Keratinocyte (primary cell): ENCODE measurements around the gene MAPRE2.

Experiments used
- CTCF ChIP-seq, 3 experiments: IDR thresholded peaks in 1 of 3; conservative IDR thresholded peaks in 1 of 3; optimal IDR thresholded peaks in 1 of 3; 2 replicates in 2 of 3; 3 replicates in 1 of 3; pipeline versions ENCODE3 to v1.5.1; 2011; ENCODE audit warnings: low read length in 3 of 3, mild to moderate bottlenecking in 3 of 3, moderate library complexity in 2 of 3, control low read depth in 1 of 3, inconsistent platforms in 1 of 3; ENCODE audit not compliant: insufficient read depth in 2 of 3; ENCODE audit errors: extremely low read depth in 1 of 3
- EZH2 ChIP-seq: IDR thresholded peaks from one replicate; pipeline ENCODE4 v1.6.1; 2012; ENCODE audit warnings: inconsistent platforms, mild to moderate bottlenecking, low read length, moderate library complexity

- TF ChIP-seq CTCF (optimal IDR thresholded peaks at IDR 0.05 in 1 of 3, IDR thresholded peaks at IDR 0.05 in 1 of 3, conservative IDR thresholded peaks at IDR 0.05 in 1 of 3; ENCODE audit: extremely low read depth in 1 of 3, insufficient read depth in 2 of 3, low read length in 3 of 3), result no peak
- TF ChIP-seq EZH2, result no peak
These were observed 130.8 kb downstream of the MAPRE2 start for GRCh38 chr18:35172009-35172408.
